ENCODE results near the gene ZCCHC13. TPM values are rescaled to one million over a fixed set of nuclear protein-coding genes. Genes with fewer than 3 reads are reported as not detected.
A peak's percentile ranks its signal among the peaks of the same experiment; 100 is the strongest.
"Not testable (repeated sequence)": the region's sequence is repeated elsewhere in the genome, so short reads cannot be mapped to it uniquely, and the experiment has no call there.

Gene ZCCHC13
- total RNA-seq, 1 donor from 2014 or later = not detected

DNA sequence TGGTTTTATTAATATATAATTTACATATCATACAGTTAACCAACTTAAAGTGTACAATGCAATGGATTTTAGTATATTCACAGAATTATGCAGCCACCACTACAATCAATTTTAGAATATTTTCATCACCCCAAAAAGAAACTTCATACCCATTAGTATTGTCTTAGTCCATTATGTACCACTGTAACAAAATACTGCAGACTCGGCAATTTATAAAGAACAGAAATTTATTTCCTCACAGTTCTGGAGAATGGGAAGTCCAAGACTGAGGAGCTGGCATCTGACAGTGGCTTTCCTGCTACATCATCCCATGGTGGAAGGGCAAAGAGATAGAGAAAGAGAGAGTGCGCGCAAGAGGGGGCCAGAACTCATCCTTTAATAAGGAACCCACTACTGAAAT, 8.9 kb upstream of the ZCCHC13 start:
- DNase-seq (ENCODE audit: low read depth) (no peak), FAIRE-seq (no peak)
- TF ChIP-seq, protein P1, sequence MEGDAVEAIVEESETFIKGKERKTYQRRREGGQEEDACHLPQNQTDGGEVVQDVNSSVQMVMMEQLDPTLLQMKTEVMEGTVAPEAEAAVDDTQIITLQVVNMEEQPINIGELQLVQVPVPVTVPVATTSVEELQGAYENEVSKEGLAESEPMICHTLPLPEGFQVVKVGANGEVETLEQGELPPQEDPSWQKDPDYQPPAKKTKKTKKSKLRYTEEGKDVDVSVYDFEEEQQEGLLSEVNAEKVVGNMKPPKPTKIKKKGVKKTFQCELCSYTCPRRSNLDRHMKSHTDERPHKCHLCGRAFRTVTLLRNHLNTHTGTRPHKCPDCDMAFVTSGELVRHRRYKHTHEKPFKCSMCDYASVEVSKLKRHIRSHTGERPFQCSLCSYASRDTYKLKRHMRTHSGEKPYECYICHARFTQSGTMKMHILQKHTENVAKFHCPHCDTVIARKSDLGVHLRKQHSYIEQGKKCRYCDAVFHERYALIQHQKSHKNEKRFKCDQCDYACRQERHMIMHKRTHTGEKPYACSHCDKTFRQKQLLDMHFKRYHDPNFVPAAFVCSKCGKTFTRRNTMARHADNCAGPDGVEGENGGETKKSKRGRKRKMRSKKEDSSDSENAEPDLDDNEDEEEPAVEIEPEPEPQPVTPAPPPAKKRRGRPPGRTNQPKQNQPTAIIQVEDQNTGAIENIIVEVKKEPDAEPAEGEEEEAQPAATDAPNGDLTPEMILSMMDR (IDR thresholded peaks at IDR 0.05; ENCODE audit: insufficient read depth, low read length, severe bottlenecking) = no peak
- no peaks in the 10 kb centered on the region for H3K36me3 ChIP-seq (ENCODE audit: control insufficient read depth, insufficient read depth, low read length)
- no peaks in the 10 kb centered on the region for H3K27me3 ChIP-seq (ENCODE audit: control insufficient read depth, insufficient read depth, low read length)
- H3K4me3 ChIP-seq (ENCODE audit: low read depth, low read length) = no peak overlapping the region

DNA sequence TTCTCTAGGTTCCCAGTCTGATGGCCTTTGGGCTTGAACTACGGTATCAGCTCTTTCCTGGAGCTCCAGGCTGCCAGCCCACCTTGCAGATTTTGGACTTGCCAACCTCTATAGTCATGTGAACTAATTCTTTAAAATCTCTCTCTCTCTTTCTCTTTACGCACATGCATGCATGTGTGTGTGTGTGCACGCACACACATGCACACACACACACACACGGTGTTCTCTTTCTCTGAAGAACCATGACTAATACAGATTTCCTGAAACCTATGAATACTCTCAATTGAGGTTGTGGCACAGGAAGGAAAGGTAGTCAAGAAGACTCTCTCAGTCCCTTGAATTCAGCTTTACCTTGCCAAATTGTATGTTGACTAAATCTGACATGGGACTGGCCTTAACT, 6.2 kb upstream of the ZCCHC13 start:
- TF ChIP-seq, protein P1 (IDR thresholded peaks at IDR 0.05; ENCODE audit: insufficient read depth, low read length, severe bottlenecking) = no peak
- DNase-seq (ENCODE audit: low read depth) (peak; percentile 35), FAIRE-seq (no peak)
- H3K4me3 ChIP-seq (ENCODE audit: low read depth, low read length) = no peak overlapping the region
- no peaks in the 10 kb centered on the region for H3K27me3 ChIP-seq (ENCODE audit: control insufficient read depth, insufficient read depth, low read length)
- H3K36me3 ChIP-seq (ENCODE audit: control insufficient read depth, insufficient read depth, low read length) = no peaks in the 10 kb centered on the region

DNA sequence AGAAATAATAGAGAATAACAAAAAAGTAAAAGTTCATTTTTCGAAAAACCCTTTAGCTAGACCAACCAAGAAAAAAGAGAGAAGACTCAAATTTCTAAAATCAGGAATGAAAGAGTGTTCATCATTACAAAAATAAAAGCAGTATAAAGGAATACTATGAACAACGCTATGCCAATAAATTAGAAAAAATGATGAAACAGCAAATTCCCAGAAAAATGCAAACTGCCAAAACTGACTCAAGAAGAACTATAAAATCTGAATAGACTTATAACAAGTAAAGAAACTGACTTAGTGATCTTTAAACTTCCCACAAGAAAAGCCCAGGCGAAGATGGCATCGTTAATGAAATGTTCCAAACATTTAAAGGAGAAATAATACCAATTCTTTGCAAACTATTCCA, 3.1 kb upstream of the ZCCHC13 start:
- Histone ChIP-seq H3K4me3 (ENCODE audit: low read depth, low read length) (no peak overlapping the region), H3K27me3 (ENCODE audit: control insufficient read depth, insufficient read depth, low read length) (no peaks in the 10 kb centered on the region), H3K36me3 (ENCODE audit: control insufficient read depth, insufficient read depth, low read length) (no peaks in the 10 kb centered on the region)
- FAIRE-seq (no peak), DNase-seq (ENCODE audit: low read depth) (no peak)
- TF ChIP-seq, protein P1 (IDR thresholded peaks at IDR 0.05; ENCODE audit: insufficient read depth, low read length, severe bottlenecking) = no peak

DNA sequence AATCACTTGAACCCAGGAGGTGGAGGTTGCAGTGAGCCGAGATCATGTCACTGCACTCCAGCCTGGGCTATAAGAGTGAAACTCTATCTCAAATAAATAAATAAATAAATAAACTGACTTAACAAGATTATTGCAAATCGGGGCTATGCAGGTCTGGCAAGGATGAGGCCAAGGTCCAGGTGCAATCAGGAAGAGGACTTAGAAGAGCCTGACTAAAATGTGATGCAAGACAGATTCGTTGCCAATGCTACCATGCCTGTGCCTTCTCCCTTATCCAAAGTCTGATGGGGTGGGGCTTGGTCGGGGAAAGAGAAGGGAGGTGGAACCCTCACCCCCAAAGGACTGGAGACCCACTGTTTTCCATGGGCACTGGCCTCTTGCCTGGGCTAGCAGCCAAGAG, 14.7 kb downstream of the ZCCHC13 start:
- DNase-seq (ENCODE audit: low read depth) = no peak
- TF ChIP-seq, protein P1 (IDR thresholded peaks at IDR 0.05; ENCODE audit: insufficient read depth, low read length, severe bottlenecking) = no peak
- no peak for FAIRE-seq
- Histone ChIP-seq H3K36me3 (ENCODE audit: control insufficient read depth, insufficient read depth, low read length) (no peaks in the 10 kb centered on the region), H3K27me3 (ENCODE audit: control insufficient read depth, insufficient read depth, low read length) (no peaks in the 10 kb centered on the region), H3K4me3 (ENCODE audit: low read depth, low read length) (no peak overlapping the region)

DNA sequence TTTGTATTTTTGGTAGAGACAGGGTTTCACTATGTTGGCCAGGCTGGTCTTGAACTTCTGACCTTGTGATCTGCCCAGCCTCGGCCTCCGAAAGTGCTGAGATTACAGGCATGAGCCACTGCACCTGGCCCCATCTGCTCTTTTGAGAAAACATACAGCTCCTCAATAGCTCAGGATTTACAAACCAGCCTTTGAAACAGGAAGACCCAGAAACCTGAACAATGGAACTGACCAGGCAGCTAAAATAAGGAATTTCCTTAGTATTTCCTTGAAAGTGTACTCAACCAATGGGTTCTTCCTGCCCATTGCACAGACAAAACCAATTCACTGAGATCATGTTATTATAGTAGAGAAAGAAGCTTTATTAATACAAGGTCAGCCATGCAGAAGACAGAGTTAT, 15.3 kb downstream of the ZCCHC13 start:
- not testable (repeated sequence) for H3K27me3 ChIP-seq (ENCODE audit: control insufficient read depth, insufficient read depth, low read length); H3K36me3 ChIP-seq (ENCODE audit: control insufficient read depth, insufficient read depth, low read length); FAIRE-seq; H3K4me3 ChIP-seq (ENCODE audit: low read depth, low read length); DNase-seq (ENCODE audit: low read depth)

DNA sequence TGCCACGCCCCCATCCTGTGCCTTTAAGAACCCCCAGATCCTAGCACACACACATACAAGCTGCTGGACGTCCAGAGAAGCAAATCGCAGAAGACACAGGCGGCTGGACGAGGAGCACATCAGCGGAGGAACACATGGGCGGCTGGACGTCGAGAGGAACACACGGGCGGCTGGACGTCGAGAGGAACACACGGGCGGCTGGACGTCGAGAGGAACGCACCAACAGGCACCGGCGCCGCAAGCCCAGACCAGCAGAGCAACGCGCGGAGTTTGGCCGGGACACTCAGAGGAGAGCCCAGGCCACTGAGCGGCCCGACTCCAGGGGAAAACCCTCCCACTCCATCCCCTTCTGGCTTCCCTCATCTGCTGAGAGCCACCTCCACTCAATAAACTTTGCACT, 17.2 kb downstream of the ZCCHC13 start:
- H3K36me3 ChIP-seq (ENCODE audit: control insufficient read depth, insufficient read depth, low read length) = no peaks in the 10 kb centered on the region
- TF ChIP-seq, protein P1 (IDR thresholded peaks at IDR 0.05; ENCODE audit: insufficient read depth, low read length, severe bottlenecking) = no peak
- no peak overlapping the region for H3K4me3 ChIP-seq (ENCODE audit: low read depth, low read length)
- no peaks in the 10 kb centered on the region for H3K27me3 ChIP-seq (ENCODE audit: control insufficient read depth, insufficient read depth, low read length)
- DNase-seq (ENCODE audit: low read depth) (no peak), FAIRE-seq (no peak)
